Panc1 (cell line): ENCODE results near the gene TRIM41. TPM values are rescaled to one million over a fixed set of nuclear protein-coding genes. Genes with fewer than 3 reads are reported as not detected.

Experiments
- ATAC-seq: fragments of 200-7000 bp; cut with Tn5 transposase; 2 replicates; pipeline ENCODE4 v1.9.1; 2020; ENCODE audit warnings: mild to moderate bottlenecking, moderate library complexity
- BruUV-seq: library from RNA; stranded (reverse); fragments of 400-500 nt; replicated peaks from 2 replicates; lab custom pipeline; 2021; lab: Mats Ljungman, UMichigan
- CTCF ChIA-PET: fragments of 300-600 bp; sonication (Branson Sonifier 250); formaldehyde crosslinking; loops from one replicate; lab custom pipeline; 2022; ENCODE audit warnings: antibody characterized with exemption; lab: Charles Lee
- POLR2A ChIA-PET: fragments of 300-600 bp; sonication (Branson Sonifier 250); formaldehyde crosslinking; loops from one replicate; lab custom pipeline; 2022; ENCODE audit warnings: antibody characterized with exemption; lab: Charles Lee
- DNase-seq: peaks from one replicate; pipeline ENCODE4 v3.0.0-alpha.2; 2010; ENCODE audit warnings: low read depth, low spot score
- H3K27ac ChIP-seq: 2 replicates; pipeline ENCODE4 v1.5.1; 2011; ENCODE audit warnings: mild to moderate bottlenecking, low read length, inconsistent platforms
- H3K27me3 ChIP-seq: fragments of 200-500 bp; sonication (Bioruptor generic); 2 replicates; pipeline ENCODE4 v1.6.0; 2014; ENCODE audit warnings: low read length, inconsistent platforms; ENCODE audit not compliant: control insufficient read depth, insufficient read depth
- H3K36me3 ChIP-seq: fragments of 200-500 bp; sonication (Bioruptor generic); 2 replicates; pipeline ENCODE4 v1.5.1; 2014; ENCODE audit warnings: inconsistent platforms, mild to moderate bottlenecking, low read length, moderate library complexity; ENCODE audit not compliant: control insufficient read depth, insufficient read depth
- H3K4me1 ChIP-seq: 2 replicates; pipeline ENCODE4 v1.5.1; 2011; ENCODE audit warnings: inconsistent platforms, mild to moderate bottlenecking, low read length, moderate library complexity; ENCODE audit not compliant: control insufficient read depth, insufficient read depth
- H3K4me3 ChIP-seq, 2 experiments: 2 replicates each; pipeline ENCODE4 v1.5.1; 2011 to 2012; ENCODE audit warnings: low read depth in 2 of 2, low read length in 2 of 2, mild to moderate bottlenecking in 2 of 2, inconsistent platforms in 1 of 2, moderate library complexity in 1 of 2
- H3K9me3 ChIP-seq: fragments of 200-500 bp; sonication (Bioruptor generic); 2 replicates; pipeline ENCODE4 v1.5.1; 2014; ENCODE audit warnings: low read depth, mild to moderate bottlenecking, inconsistent platforms, low read length, moderate library complexity; ENCODE audit not compliant: control insufficient read depth, insufficient read depth
- POLR2AphosphoS5 ChIP-seq: IDR thresholded peaks from 2 replicates; pipeline ENCODE4 v1.6.1; 2012; ENCODE audit warnings: mild to moderate bottlenecking, low read depth, low read length, moderate library complexity
- SIN3A ChIP-seq: IDR thresholded peaks from 2 replicates; pipeline ENCODE4 v1.6.1; 2012; ENCODE audit warnings: low read depth, mild to moderate bottlenecking, low read length, moderate library complexity, borderline replicate concordance; ENCODE audit not compliant: insufficient read depth
- TCF7L2 ChIP-seq: IDR thresholded peaks from 2 replicates; pipeline ENCODE4 v1.6.1; 2011; ENCODE audit warnings: mild to moderate bottlenecking, low read depth, low read length, inconsistent platforms
- in situ Hi-C: cut with HindIII; loops from 2 replicates; pipeline ENCODE4 v1.10.0; 2016; ENCODE audit warnings: low sequenced_read_pairs, low pct_unique_long_range_greater_than_20kb
- intact Hi-C: fragments of 100-400 bp; cut with micrococcal nuclease; formaldehyde crosslinking; loops from one replicate; pipeline ENCODE4 v1.10.0; 2022; ENCODE audit not compliant: unreplicated experiment
- total RNA-seq: library from RNA; stranded (reverse); gene quantifications from one replicate; pipeline ENCODE4 v1.2.1, GENCODE V29; 2021; ENCODE audit not compliant: unreplicated experiment
- TF ChIP-seq, protein P1 (sequence below): fragments of 450-650 bp; IDR thresholded peaks from 2 replicates; pipeline ENCODE4 v1.5.1; 2017; ENCODE audit warnings: mild to moderate bottlenecking
- TF ChIP-seq, protein P2 (sequence below), 2 experiments: IDR thresholded peaks; 2 replicates each; pipeline ENCODE4 v1.6.1; 2011 to 2012; ENCODE audit warnings: low read depth in 2 of 2, control low read depth in 1 of 2, low read length in 1 of 2, mild to moderate bottlenecking in 1 of 2, moderate library complexity in 1 of 2; ENCODE audit not compliant: insufficient read depth in 1 of 2

Gene TRIM41
- total RNA-seq, 1 experiment from 2014 or later: 58.3 TPM

DNA sequence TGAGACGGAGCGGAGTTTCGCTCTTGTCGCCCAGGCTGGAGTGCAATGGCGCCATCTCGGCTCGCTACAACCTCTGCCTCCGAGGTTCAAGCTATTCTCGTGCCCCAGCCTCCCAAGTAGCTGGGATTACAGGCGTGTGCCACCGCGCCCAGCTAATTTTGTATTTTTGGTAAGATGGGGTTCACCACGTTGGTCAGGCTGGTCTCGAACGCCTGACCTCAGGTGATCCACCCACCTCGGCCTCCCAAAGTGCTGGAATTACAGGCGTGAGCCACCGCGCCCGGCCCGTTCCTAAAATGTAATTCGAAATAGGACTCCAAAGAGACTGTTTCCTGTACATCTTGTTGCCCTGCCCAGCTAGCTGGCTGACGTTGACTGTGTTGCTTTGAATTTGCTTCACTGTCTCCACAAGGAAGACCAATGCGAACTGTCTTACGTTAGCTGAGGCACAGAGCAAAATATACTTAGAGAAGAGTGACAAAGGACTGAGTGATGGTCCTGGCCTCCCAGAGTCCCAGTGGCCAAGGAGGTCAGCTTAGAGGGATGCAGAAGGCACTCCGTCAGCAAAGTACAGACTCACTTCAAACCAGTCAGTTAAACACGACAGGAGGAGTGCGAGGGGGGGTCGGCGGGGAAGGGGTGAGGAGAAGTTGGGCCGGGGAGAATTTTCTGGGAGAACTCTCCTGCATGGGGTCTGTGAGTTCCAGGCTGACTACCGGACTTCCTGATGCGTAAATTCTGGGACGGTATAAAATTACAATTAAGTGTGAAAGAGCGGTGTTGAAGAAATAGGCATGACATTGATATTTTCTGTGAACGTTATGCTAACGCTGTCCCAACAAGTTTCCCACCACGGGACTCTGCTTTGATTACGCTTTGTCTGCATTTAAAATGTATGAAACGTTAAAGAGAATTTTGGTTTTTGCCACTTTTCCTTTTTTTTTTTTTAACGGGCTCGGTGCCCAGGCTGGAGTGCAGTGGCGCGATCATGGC, 6.8 kb upstream of the TRIM41 start:
- Histone ChIP-seq H3K27ac (peak overlapping the region; percentile 83), H3K9me3 (no peaks in the 10 kb centered on the region), H3K4me1 (peaks cover 8% of the 10 kb centered on the region), H3K27me3 (no peaks in the 10 kb centered on the region), H3K4me3 (peak overlapping the region; percentile 65 to 94), H3K36me3 (no peaks in the 10 kb centered on the region)
- 0 out of 2 replicates have a peak, but pooled peaks have one; percentile 40 for TF ChIP-seq SIN3A
- no peak for TF ChIP-seq TCF7L2
- ATAC-seq: peak; percentile 20
- peak; percentile 80 for DNase-seq
- BruUV-seq: no TSS peak
- POLR2A ChIA-PET: no interaction called here
- intact Hi-C loops (no loop called here), in situ Hi-C loops (no loop called here)
- CTCF ChIA-PET: interaction anchor here (0.6 kb wide), 1 partner anchor 9 kb away, joined by 3 read pairs; no protein-coding TSS in a partner anchor

GRCh38 chr5:181217111-181217802, 5.8 kb upstream of the TRIM41 start:
- no TSS peak for BruUV-seq
- TF ChIP-seq, protein P1, sequence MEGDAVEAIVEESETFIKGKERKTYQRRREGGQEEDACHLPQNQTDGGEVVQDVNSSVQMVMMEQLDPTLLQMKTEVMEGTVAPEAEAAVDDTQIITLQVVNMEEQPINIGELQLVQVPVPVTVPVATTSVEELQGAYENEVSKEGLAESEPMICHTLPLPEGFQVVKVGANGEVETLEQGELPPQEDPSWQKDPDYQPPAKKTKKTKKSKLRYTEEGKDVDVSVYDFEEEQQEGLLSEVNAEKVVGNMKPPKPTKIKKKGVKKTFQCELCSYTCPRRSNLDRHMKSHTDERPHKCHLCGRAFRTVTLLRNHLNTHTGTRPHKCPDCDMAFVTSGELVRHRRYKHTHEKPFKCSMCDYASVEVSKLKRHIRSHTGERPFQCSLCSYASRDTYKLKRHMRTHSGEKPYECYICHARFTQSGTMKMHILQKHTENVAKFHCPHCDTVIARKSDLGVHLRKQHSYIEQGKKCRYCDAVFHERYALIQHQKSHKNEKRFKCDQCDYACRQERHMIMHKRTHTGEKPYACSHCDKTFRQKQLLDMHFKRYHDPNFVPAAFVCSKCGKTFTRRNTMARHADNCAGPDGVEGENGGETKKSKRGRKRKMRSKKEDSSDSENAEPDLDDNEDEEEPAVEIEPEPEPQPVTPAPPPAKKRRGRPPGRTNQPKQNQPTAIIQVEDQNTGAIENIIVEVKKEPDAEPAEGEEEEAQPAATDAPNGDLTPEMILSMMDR: no peak; the same call in 1 of the 2 replicates
- peak; percentile 67; the same call in 1 of the 2 replicates for TF ChIP-seq SIN3A
- TF ChIP-seq, protein P2, sequence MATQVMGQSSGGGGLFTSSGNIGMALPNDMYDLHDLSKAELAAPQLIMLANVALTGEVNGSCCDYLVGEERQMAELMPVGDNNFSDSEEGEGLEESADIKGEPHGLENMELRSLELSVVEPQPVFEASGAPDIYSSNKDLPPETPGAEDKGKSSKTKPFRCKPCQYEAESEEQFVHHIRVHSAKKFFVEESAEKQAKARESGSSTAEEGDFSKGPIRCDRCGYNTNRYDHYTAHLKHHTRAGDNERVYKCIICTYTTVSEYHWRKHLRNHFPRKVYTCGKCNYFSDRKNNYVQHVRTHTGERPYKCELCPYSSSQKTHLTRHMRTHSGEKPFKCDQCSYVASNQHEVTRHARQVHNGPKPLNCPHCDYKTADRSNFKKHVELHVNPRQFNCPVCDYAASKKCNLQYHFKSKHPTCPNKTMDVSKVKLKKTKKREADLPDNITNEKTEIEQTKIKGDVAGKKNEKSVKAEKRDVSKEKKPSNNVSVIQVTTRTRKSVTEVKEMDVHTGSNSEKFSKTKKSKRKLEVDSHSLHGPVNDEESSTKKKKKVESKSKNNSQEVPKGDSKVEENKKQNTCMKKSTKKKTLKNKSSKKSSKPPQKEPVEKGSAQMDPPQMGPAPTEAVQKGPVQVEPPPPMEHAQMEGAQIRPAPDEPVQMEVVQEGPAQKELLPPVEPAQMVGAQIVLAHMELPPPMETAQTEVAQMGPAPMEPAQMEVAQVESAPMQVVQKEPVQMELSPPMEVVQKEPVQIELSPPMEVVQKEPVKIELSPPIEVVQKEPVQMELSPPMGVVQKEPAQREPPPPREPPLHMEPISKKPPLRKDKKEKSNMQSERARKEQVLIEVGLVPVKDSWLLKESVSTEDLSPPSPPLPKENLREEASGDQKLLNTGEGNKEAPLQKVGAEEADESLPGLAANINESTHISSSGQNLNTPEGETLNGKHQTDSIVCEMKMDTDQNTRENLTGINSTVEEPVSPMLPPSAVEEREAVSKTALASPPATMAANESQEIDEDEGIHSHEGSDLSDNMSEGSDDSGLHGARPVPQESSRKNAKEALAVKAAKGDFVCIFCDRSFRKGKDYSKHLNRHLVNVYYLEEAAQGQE (IDR thresholded peaks at IDR 0.05; ENCODE audit: insufficient read depth in 1 of 2, low read depth in 2 of 2, low read length in 1 of 2): no peak
- no peak for TF ChIP-seq POLR2AphosphoS5
- no peak for TF ChIP-seq TCF7L2
- CTCF ChIA-PET: no interaction called here

More at GRCh38 chr5:181217111-181217802, 5.8 kb upstream of the TRIM41 start:
- peaks cover 8% of the 10 kb centered on the region for H3K4me1 ChIP-seq
- no peaks in the 10 kb centered on the region for H3K27me3 ChIP-seq
- no peaks in the 10 kb centered on the region for H3K9me3 ChIP-seq
- no peak for DNase-seq
- in situ Hi-C loops: no loop called here
- H3K27ac ChIP-seq: peak overlapping the region; percentile 58
- intact Hi-C loops: no loop called here
- no peaks in the 10 kb centered on the region for H3K36me3 ChIP-seq
- H3K4me3 ChIP-seq: peak overlapping the region; percentile 65 to 94
- POLR2A ChIA-PET: no interaction called here
- ATAC-seq: peak; percentile 33
